Neutrophil (primary cell): Measurements from ENCODE around the gene HSPB6.

Experiments used
- H3K27ac ChIP-seq: fragments of 200-600 bp; sonication (generic); 2 replicates; pipeline ENCODE4 v1.5.1; 2016; ENCODE audit warnings: mild to moderate bottlenecking, moderate library complexity
- H3K27me3 ChIP-seq: fragments of 200-600 bp; sonication (generic); 2 replicates; pipeline ENCODE4 v1.6.0; 2016; ENCODE audit warnings: mild to moderate bottlenecking
- H3K36me3 ChIP-seq: fragments of 200-600 bp; sonication (generic); 2 replicates; pipeline ENCODE4 v1.5.1; 2017
- H3K4me1 ChIP-seq, 2 experiments: fragments of 200-600 bp in 1 of 2; sonication (generic) in 1 of 2; 1 replicate in 1 of 2; 2 replicates in 1 of 2; pipeline versions ENCODE4 v1.5.1 to v1.6.1; 2013 to 2016; ENCODE audit warnings: low read depth in 1 of 2, low read length in 1 of 2, mild to moderate bottlenecking in 1 of 2, moderate library complexity in 1 of 2; ENCODE audit not compliant: control insufficient read depth in 1 of 2, insufficient read depth in 1 of 2
- H3K4me3 ChIP-seq, 2 experiments: fragments of 200-600 bp in 1 of 2; sonication (generic) in 1 of 2; 1 replicate in 1 of 2; 2 replicates in 1 of 2; pipeline ENCODE4 v1.5.1; 2013 to 2016; ENCODE audit warnings: low read depth in 1 of 2, low read length in 1 of 2, mild to moderate bottlenecking in 1 of 2, moderate library complexity in 1 of 2
- H3K9me3 ChIP-seq: fragments of 200-600 bp; sonication (generic); 2 replicates; pipeline ENCODE4 v1.5.1; 2016
- CTCF ChIP-seq: fragments of 200-600 bp; sonication (generic); IDR thresholded peaks from 2 replicates; pipeline ENCODE4 v1.5.1; 2016; ENCODE audit warnings: antibody characterized with exemption

Gene HSPB6

GRCh38 chr19:35767288-35768081, 10.7 kb upstream of the HSPB6 start:
- peaks cover 45% of the 10 kb centered on the region for H3K36me3 ChIP-seq
- H3K27me3 ChIP-seq: no peaks in the 10 kb centered on the region
- TF ChIP-seq CTCF: no peak
- no peak overlapping the region for H3K27ac ChIP-seq
- no peak overlapping the region for H3K4me3 ChIP-seq
- no peaks in the 10 kb centered on the region for H3K9me3 ChIP-seq
- no peaks in the 10 kb centered on the region for H3K4me1 ChIP-seq

DNA sequence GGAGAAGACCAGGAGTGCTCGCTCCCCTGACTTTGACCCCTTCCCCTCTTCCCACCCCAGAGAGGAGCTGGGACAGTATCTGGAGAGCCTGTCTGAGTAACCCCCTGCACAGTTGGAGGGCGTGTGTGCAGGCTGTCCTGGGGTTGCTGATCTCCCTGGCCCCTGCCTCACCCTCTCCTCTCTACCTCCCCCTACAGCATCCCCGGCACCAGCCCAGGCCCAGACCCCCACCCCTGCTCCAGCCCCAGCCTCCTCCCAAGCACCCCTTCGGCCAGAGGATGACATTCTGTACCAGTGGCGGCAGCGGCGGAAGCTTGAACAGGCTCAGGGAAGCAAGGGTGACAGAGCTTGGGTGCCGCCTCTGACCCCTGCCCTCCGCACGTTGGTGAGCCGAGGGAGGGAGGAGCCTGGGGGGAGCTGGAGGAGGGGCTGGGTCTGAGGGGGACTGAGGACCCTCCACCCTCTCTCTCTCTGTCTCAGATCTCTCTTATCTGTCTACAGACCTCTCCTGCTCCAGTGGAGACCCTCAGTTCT, 9.8 kb upstream of the HSPB6 start:
- Histone ChIP-seq H3K4me3 (no peak overlapping the region), H3K27me3 (no peaks in the 10 kb centered on the region), H3K27ac (no peak overlapping the region), H3K4me1 (no peaks in the 10 kb centered on the region), H3K9me3 (no peaks in the 10 kb centered on the region), H3K36me3 (peaks cover 52% of the 10 kb centered on the region)
- no peak for TF ChIP-seq CTCF

- no peaks in the 10 kb centered on the region for H3K9me3 ChIP-seq
- peaks cover 59% of the 10 kb centered on the region for H3K36me3 ChIP-seq
- H3K4me3 ChIP-seq: no peak overlapping the region
- no peak for TF ChIP-seq CTCF
- no peak overlapping the region for H3K27ac ChIP-seq
- H3K4me1 ChIP-seq: no peaks in the 10 kb centered on the region
- H3K27me3 ChIP-seq: no peaks in the 10 kb centered on the region
Measured at GRCh38 chr19:35764432-35765315, 7.8 kb upstream of the HSPB6 start.

- no peak for TF ChIP-seq CTCF
- Histone ChIP-seq H3K9me3 (no peaks in the 10 kb centered on the region), H3K27me3 (peaks cover 17% of the 10 kb centered on the region), H3K4me1 (peaks cover 24% of the 10 kb centered on the region in 2 experiments), H3K4me3 (no peak overlapping the region), H3K27ac (no peak overlapping the region), H3K36me3 (peaks cover 34% of the 10 kb centered on the region)
Measured at GRCh38 chr19:35760711-35761349, 4.0 kb upstream of the HSPB6 start.

GRCh38 chr19:35759697-35760096, 2.9 kb upstream of the HSPB6 start:
- peaks cover 33 to 36% of the 10 kb centered on the region in 2 experiments for H3K4me1 ChIP-seq
- no peaks in the 10 kb centered on the region for H3K9me3 ChIP-seq
- no peak overlapping the region for H3K27ac ChIP-seq
- H3K27me3 ChIP-seq: peaks cover 29% of the 10 kb centered on the region
- no peak overlapping the region for H3K4me3 ChIP-seq
- H3K36me3 ChIP-seq: peaks cover 34% of the 10 kb centered on the region
- no peak for TF ChIP-seq CTCF
